Spinal cord (tissue), 10 donors: Measurements from ENCODE around the gene RPS3A. TPM values are rescaled to one million over a fixed set of nuclear protein-coding genes. Genes with fewer than 3 reads are reported as not detected.
"Not testable (repeated sequence)": the region's sequence is repeated elsewhere in the genome, so short reads cannot be mapped to it uniquely, and the experiment has no call there.

Source experiments
- DNase-seq, 6 donors: peaks; one replicate each; pipeline versions ENCODE4 v3.0.0 to v3.0.0-alpha.2; 2013 to 2015; ENCODE audit warnings: low spot score in 6 of 6, low read depth in 4 of 6
- H3K27ac ChIP-seq: one replicate; pipeline ENCODE4 v1.5.1; 2013; ENCODE audit warnings: low read depth, low read length, control low read depth
- H3K27me3 ChIP-seq: one replicate; pipeline ENCODE4 v1.6.1; 2013; ENCODE audit warnings: low read length; ENCODE audit not compliant: control insufficient read depth, insufficient read depth
- H3K36me3 ChIP-seq: one replicate; pipeline ENCODE4 v1.6.1; 2013; ENCODE audit warnings: low read length; ENCODE audit not compliant: control insufficient read depth, insufficient read depth
- H3K4me1 ChIP-seq: one replicate; pipeline ENCODE4 v1.6.1; 2013; ENCODE audit warnings: low read length; ENCODE audit not compliant: control insufficient read depth, insufficient read depth
- H3K4me3 ChIP-seq: one replicate; pipeline ENCODE4 v1.5.1; 2013; ENCODE audit warnings: low read depth, low read length, control low read depth
- H3K9me3 ChIP-seq: one replicate; pipeline ENCODE4 v1.6.1; 2013; ENCODE audit warnings: low read length; ENCODE audit not compliant: control insufficient read depth, insufficient read depth
- WGBS: methylation state at CpG from one replicate; pipeline ENCODE4 v1.1.5; 2013; ENCODE audit warnings: missing lambda C conversion rate; ENCODE audit not compliant: insufficient coverage; 5-methylcytosine and 5-hydroxymethylcytosine counted together
- polyA plus RNA-seq, 2 donors: library from polyadenylated mRNA; unstranded; fragments of 120-200 nt; gene quantifications; one replicate each; pipeline ENCODE4 v1.2.1, GENCODE V29; 2013; ENCODE audit not compliant: insufficient read length in 2 of 2
- total RNA-seq, 2 donors: library from RNA; depleted of rRNA in 1 of 2; stranded (reverse); fragments of 120-200 nt in 1 of 2; fragments of >200 nt in 1 of 2; gene quantifications; one replicate each; pipeline versions ENCODE4 v1.2.3 to v1.2.4, GENCODE V29; 2013 to 2014
- donor health status: healthy.

The RPS3A gene
- total and polyA plus RNA-seq, 4 donors = 1,819 to 3,494 (median 2,051) TPM

- H3K36me3 ChIP-seq = peaks cover 40% of the 10 kb centered on the region
- WGBS = 100% methylated on average over 1 of the region's 5 CpGs
- H3K4me1 ChIP-seq = no peaks in the 10 kb centered on the region
- no peak overlapping the region for H3K4me3 ChIP-seq
- H3K27ac ChIP-seq = no peak overlapping the region
- no peak for DNase-seq
- no peaks in the 10 kb centered on the region for H3K27me3 ChIP-seq
- no peaks in the 10 kb centered on the region for H3K9me3 ChIP-seq
These were observed 6.1 kb downstream of the RPS3A start for GRCh38 chr4:151105454-151106032.

- H3K27me3 ChIP-seq = no peaks in the 10 kb centered on the region
- H3K4me3 ChIP-seq = no peak overlapping the region
- no peaks in the 10 kb centered on the region for H3K9me3 ChIP-seq
- peaks cover 36% of the 10 kb centered on the region for H3K36me3 ChIP-seq
- no peak for DNase-seq
- 100% methylated on average over 1 of the region's 3 CpGs for WGBS
- H3K27ac ChIP-seq = no peak overlapping the region
- no peaks in the 10 kb centered on the region for H3K4me1 ChIP-seq
These were observed 7.6 kb downstream of the RPS3A start for GRCh38 chr4:151107063-151107462.

GRCh38 chr4:151110236-151110635 is 10.8 kb downstream of the RPS3A start:
- WGBS = 94% methylated on average over 3 of the region's 3 CpGs
- Histone ChIP-seq H3K4me3 (no peak overlapping the region), H3K9me3 (no peaks in the 10 kb centered on the region), H3K36me3 (peaks cover 28% of the 10 kb centered on the region), H3K27ac (no peak overlapping the region), H3K27me3 (no peaks in the 10 kb centered on the region), H3K4me1 (no peaks in the 10 kb centered on the region)
- no peak for DNase-seq

GRCh38 chr4:151114338-151114737 is 14.9 kb downstream of the RPS3A start:
- peaks cover 10% of the 10 kb centered on the region for H3K36me3 ChIP-seq
- no peaks in the 10 kb centered on the region for H3K9me3 ChIP-seq
- H3K4me1 ChIP-seq = peaks cover 3% of the 10 kb centered on the region
- H3K4me3 ChIP-seq = no peak overlapping the region
- H3K27me3 ChIP-seq = no peaks in the 10 kb centered on the region
- DNase-seq = peak in 2 of 6 donors; percentile 29 to 39
- no peak overlapping the region for H3K27ac ChIP-seq
- 45% methylated on average over 3 of the region's 3 CpGs for WGBS

GRCh38 chr4:151114986-151115385 is 15.6 kb downstream of the RPS3A start:
- WGBS = 92% methylated on average over 5 of the region's 5 CpGs
- Histone ChIP-seq H3K27ac (no peak overlapping the region), H3K27me3 (no peaks in the 10 kb centered on the region), H3K4me1 (peaks cover 3% of the 10 kb centered on the region), H3K36me3 (peaks cover 12% of the 10 kb centered on the region), H3K9me3 (no peaks in the 10 kb centered on the region), H3K4me3 (no peak overlapping the region)
- no peak for DNase-seq

GRCh38 chr4:151117371-151117962 is 18.0 kb downstream of the RPS3A start:
- Histone ChIP-seq H3K9me3 (no peaks in the 10 kb centered on the region), H3K27me3 (no peaks in the 10 kb centered on the region), H3K4me1 (peaks cover 3% of the 10 kb centered on the region), H3K36me3 (peaks cover 9% of the 10 kb centered on the region), H3K27ac (no peak overlapping the region), H3K4me3 (no peak overlapping the region)
- 50% methylated on average over 12 of the region's 14 CpGs for WGBS
- DNase-seq = peak; percentile 41 to 93 (median 60)

- H3K36me3 ChIP-seq = peaks cover 39% of the 10 kb centered on the region
- 100% methylated on average over 1 of the region's 1 CpG for WGBS
- DNase-seq = no peak
These were observed 30.4 kb downstream of the RPS3A start for GRCh38 chr4:151129796-151130195.

GRCh38 chr4:151133311-151133710 is 33.9 kb downstream of the RPS3A start:
- 93% methylated on average over 5 of the region's 5 CpGs for WGBS
- Histone ChIP-seq H3K9me3 (no peaks in the 10 kb centered on the region), H3K4me1 (no peaks in the 10 kb centered on the region), H3K27me3 (no peaks in the 10 kb centered on the region), H3K27ac (no peak overlapping the region), H3K4me3 (no peak overlapping the region), H3K36me3 (peaks cover 28% of the 10 kb centered on the region)
- DNase-seq = no peak

More at GRCh38 chr4:151129796-151130195, 30.4 kb downstream of the RPS3A start:
- H3K4me3 ChIP-seq = no peak overlapping the region
- H3K9me3 ChIP-seq = no peaks in the 10 kb centered on the region
- H3K27me3 ChIP-seq = no peaks in the 10 kb centered on the region
- H3K27ac ChIP-seq = no peak overlapping the region
- no peaks in the 10 kb centered on the region for H3K4me1 ChIP-seq

GRCh38 chr4:151136048-151136447 is 36.6 kb downstream of the RPS3A start:
- H3K4me3 ChIP-seq, H3K4me1 ChIP-seq, H3K27ac ChIP-seq, H3K9me3 ChIP-seq, H3K27me3 ChIP-seq, DNase-seq: not testable (repeated sequence)
- peaks cover 21% of the 10 kb centered on the region for H3K36me3 ChIP-seq
- 95% methylated on average over 3 of the region's 3 CpGs for WGBS

GRCh38 chr4:151139814-151140213 is 40.4 kb downstream of the RPS3A start:
- WGBS = no CpG with 5 or more reads among the region's 1 CpG
- H3K36me3 ChIP-seq = peaks cover 14% of the 10 kb centered on the region
- no peaks in the 10 kb centered on the region for H3K27me3 ChIP-seq
- no peaks in the 10 kb centered on the region for H3K4me1 ChIP-seq
- H3K27ac ChIP-seq = no peak overlapping the region
- no peaks in the 10 kb centered on the region for H3K9me3 ChIP-seq
- DNase-seq = no peak
- no peak overlapping the region for H3K4me3 ChIP-seq
